Progenitor cell of endocrine pancreas (in vitro differentiated cells): ENCODE measurements around the gene FOXA3. TPM values are rescaled to one million over a fixed set of nuclear protein-coding genes. Genes with fewer than 3 reads are reported as not detected.

Experiments used
- DNase-seq: peaks from one replicate; pipeline ENCODE4 v3.0.0; 2021; ENCODE audit warnings: low spot score; ENCODE audit not compliant: unreplicated experiment
- H3K27ac Mint-ChIP-seq: 2 replicates; pipeline ENCODE4 v1.8.0; 2021; ENCODE audit warnings: mild to moderate bottlenecking, moderate library complexity, mixed read lengths
- H3K27me3 Mint-ChIP-seq: 2 replicates; pipeline ENCODE4 v1.8.0; 2021; ENCODE audit warnings: mixed read lengths
- H3K36me3 Mint-ChIP-seq: 2 replicates; pipeline ENCODE4 v1.8.0; 2022; ENCODE audit warnings: mixed read lengths; ENCODE audit not compliant: insufficient read depth
- H3K4me1 Mint-ChIP-seq: 2 replicates; pipeline ENCODE4 v1.8.0; 2021; ENCODE audit warnings: low read depth, mixed read lengths
- H3K4me3 Mint-ChIP-seq: 2 replicates; pipeline ENCODE4 v1.8.0; 2021; ENCODE audit warnings: low read depth, mild to moderate bottlenecking, moderate library complexity, mixed read lengths
- H3K9me3 Mint-ChIP-seq: 2 replicates; pipeline ENCODE4 v1.8.0; 2021; ENCODE audit warnings: low read depth, mixed read lengths
- total RNA-seq: library from RNA; stranded (reverse); gene quantifications from 2 replicates; pipeline ENCODE4 v1.2.1, GENCODE V29; 2021
- TF ChIP-seq, protein P1 (sequence below): fragments of 200-600 bp; sonication (generic); IDR thresholded peaks from one replicate; pipeline ENCODE4 v1.5.0; 2021; ENCODE audit warnings: antibody characterized with exemption, mild to moderate bottlenecking; ENCODE audit not compliant: unreplicated experiment

The FOXA3 gene
- total RNA-seq, 1 donor from 2014 or later: 23.5 TPM

DNA sequence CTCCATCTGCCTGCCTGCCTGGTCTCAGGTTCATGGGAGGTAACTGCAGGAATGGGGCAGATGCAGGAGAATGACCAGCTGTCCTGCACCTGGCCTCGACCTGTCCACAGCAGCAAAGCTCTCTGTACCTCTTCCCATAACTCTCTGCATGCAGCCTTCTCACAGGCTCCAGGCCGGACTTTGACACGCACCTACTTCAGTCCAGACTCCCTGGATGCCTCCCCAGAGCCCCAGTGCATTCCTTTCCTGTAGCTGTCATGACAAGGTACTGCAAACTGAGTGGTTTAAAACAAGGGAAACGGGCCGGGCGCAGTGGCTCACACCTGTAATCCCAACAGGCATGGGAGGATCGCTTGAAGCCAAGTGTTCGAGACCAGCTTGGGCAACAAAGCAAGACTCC, 47.2 kb downstream of the FOXA3 start:
- Mint-ChIP-seq H3K36me3 (no peaks in the 10 kb centered on the region), H3K4me3 (no peak overlapping the region), H3K9me3 (no peaks in the 10 kb centered on the region), H3K4me1 (no peaks in the 10 kb centered on the region), H3K27ac (no peak overlapping the region), H3K27me3 (peaks cover 10% of the 10 kb centered on the region)
- TF ChIP-seq, protein P1, sequence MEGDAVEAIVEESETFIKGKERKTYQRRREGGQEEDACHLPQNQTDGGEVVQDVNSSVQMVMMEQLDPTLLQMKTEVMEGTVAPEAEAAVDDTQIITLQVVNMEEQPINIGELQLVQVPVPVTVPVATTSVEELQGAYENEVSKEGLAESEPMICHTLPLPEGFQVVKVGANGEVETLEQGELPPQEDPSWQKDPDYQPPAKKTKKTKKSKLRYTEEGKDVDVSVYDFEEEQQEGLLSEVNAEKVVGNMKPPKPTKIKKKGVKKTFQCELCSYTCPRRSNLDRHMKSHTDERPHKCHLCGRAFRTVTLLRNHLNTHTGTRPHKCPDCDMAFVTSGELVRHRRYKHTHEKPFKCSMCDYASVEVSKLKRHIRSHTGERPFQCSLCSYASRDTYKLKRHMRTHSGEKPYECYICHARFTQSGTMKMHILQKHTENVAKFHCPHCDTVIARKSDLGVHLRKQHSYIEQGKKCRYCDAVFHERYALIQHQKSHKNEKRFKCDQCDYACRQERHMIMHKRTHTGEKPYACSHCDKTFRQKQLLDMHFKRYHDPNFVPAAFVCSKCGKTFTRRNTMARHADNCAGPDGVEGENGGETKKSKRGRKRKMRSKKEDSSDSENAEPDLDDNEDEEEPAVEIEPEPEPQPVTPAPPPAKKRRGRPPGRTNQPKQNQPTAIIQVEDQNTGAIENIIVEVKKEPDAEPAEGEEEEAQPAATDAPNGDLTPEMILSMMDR: no peak
- DNase-seq: no peak

DNA sequence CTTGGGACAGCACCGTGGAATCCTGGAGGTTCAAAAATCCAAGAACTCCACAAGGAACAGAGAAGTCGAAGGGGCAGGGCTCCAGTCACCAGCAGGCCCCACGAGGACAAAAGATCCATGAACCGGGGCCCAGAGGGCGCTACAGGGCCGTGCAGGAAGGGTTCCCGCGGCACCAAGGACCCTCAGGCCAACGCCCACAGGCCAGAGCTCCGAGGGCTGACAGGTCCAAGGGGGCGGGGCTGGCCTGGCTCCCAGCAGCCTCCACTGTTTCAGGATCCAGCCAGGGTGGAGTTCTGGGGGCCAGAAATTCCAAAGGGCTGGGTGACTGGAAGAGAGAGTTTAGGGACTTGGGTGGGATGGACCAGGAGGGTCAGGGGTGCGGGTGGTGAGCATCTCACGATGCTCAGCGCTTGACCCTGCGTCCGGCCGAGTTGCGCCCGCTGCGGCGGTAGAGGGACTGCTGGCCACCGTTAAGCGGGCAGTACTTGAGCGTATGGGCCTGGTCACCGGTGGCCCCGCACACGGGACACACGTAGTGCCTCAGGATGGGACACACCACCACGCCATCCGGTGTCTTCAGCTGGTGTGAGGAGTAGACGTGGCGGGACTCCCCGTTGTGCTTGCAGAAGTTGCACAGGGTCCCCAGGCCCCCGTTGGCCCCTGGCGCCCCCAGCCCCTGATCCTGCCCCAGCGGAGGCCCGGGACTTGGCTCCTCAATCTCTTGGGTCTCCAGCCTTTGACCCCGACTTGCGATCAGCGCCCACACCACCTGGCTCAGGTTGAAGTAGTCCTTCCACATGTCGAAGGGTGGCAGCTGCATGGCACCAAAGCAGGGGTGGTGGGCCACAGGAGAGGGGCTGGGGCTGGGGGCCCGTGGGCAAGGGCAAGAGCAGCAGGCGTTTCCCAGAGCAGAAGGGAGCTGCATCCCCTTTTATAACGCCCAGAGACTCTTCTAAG, 50.0 kb downstream of the FOXA3 start, which contains the start of gene NANOS2:
Gene NANOS2 (minus strand): TSS at position 905 of the 957 bp plus-strand sequence. CDS start 85 bp downstream, at position 820.
- H3K4me3 Mint-ChIP-seq: no peak within 1 kb of the TSS
- H3K36me3 Mint-ChIP-seq: no peaks in the 10 kb centered on the region
- peaks cover 15% of the 10 kb centered on the region for H3K27me3 Mint-ChIP-seq
- no peak for DNase-seq
- H3K27ac Mint-ChIP-seq: no peak within 1 kb of the TSS
- TF ChIP-seq, protein P1: peak; percentile 27
- no peaks in the 10 kb centered on the region for H3K9me3 Mint-ChIP-seq
- no peaks in the 10 kb centered on the region for H3K4me1 Mint-ChIP-seq

DNA sequence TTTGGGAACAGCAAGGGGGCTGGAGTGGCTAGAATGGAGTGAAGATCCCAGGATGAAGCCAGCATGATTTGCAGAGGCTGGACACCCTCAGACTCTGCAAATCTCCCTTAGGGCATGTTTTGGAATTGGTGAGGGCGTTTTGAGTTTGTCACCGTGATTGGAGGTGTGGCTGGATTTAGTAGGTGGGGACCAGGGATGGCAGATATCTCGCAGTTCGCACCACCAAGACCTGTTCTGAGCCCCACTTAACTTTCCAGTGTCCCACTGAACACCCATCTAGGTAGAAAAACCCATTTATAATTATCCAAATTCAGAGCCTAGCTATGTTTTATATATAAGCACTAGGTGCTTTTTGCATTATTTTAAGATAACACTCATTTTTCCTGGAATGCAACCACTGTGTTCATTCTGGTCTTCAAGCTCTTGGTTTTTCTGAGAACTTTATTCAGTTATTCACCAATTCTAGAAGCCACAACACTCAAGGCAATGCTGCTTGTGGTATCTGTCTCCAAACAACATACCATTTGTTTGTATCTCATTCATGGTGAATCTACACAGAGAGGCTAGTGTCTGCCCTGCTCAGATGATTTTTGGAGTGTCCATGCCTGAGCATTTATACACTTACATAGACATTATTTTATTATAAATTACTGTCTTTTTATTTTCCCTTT, 53.4 kb downstream of the FOXA3 start:
- TF ChIP-seq, protein P1: no peak
- DNase-seq: no peak
- peaks cover 2% of the 10 kb centered on the region for H3K4me1 Mint-ChIP-seq
- no peak overlapping the region for H3K27ac Mint-ChIP-seq
- no peak overlapping the region for H3K4me3 Mint-ChIP-seq
- peaks cover 17% of the 10 kb centered on the region for H3K27me3 Mint-ChIP-seq
- no peaks in the 10 kb centered on the region for H3K36me3 Mint-ChIP-seq
- H3K9me3 Mint-ChIP-seq: no peaks in the 10 kb centered on the region

DNA sequence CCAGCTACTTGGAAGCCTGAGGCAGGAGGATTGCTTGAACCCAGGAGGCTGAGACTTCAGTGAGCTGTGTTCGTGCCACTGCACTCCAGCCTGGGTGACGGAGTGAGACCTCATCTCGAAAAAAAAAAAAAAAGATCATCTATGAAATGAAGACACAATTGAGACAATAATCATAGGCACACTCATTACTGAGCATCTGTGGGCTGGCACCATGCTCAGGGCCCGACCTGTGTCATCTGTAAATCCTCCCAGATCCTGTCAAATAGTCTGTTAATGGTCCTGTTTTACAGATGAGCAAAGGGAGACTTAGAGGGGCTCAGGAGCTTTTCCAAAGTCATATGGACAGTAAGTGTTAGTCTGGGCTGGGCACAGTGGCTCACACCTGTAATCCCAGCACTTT, 54.6 kb downstream of the FOXA3 start:
- H3K9me3 Mint-ChIP-seq: no peaks in the 10 kb centered on the region
- H3K4me1 Mint-ChIP-seq: peaks cover 2% of the 10 kb centered on the region
- TF ChIP-seq, protein P1: no peak
- no peak for DNase-seq
- H3K36me3 Mint-ChIP-seq: no peaks in the 10 kb centered on the region
- peaks cover 15% of the 10 kb centered on the region for H3K27me3 Mint-ChIP-seq
- no peak overlapping the region for H3K4me3 Mint-ChIP-seq
- H3K27ac Mint-ChIP-seq: no peak overlapping the region

DNA sequence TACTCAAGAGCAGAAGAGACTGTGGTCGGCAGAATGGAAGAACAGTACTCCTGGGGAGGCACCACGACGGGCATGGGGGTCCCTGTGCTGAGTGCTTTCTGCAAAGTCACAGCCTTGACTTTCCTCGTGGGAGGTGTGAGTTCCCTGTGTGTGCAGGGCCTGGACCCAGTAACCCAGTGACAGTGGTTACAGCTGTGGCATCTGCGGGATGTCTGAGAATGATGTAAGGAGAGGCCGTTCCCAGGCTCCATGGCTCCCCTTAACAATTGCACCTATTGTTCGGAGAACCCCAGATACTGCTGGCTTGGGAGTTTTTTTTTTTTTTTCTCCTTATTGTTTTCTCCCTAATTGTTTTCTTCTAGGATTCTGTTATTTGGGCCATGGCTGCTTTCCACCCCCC, 55.6 kb downstream of the FOXA3 start:
- DNase-seq: no peak
- H3K4me1 Mint-ChIP-seq: peaks cover 2% of the 10 kb centered on the region
- TF ChIP-seq, protein P1: no peak
- H3K9me3 Mint-ChIP-seq: no peaks in the 10 kb centered on the region
- peaks cover 15% of the 10 kb centered on the region for H3K27me3 Mint-ChIP-seq
- H3K36me3 Mint-ChIP-seq: no peaks in the 10 kb centered on the region
- no peak overlapping the region for H3K27ac Mint-ChIP-seq
- H3K4me3 Mint-ChIP-seq: no peak overlapping the region
